HCT116 (cell line): Measurements from ENCODE around the gene IPCEF1. TPM values are rescaled to one million over a fixed set of nuclear protein-coding genes. Genes with fewer than 3 reads are reported as not detected.
"Not testable (repeated sequence)": the region's sequence is repeated elsewhere in the genome, so short reads cannot be mapped to it uniquely, and the experiment has no call there.

Experiments
- ATAC-seq: fragments of 200-7000 bp; cut with Tn5 transposase; 2 replicates; pipeline ENCODE4 v1.9.1; 2020; ENCODE audit warnings: mild to moderate bottlenecking, moderate library complexity
- BruUV-seq: library from RNA; stranded (reverse); fragments of 400-500 nt; replicated peaks from 2 replicates; lab custom pipeline; 2021; lab: Mats Ljungman, UMichigan
- CTCF ChIA-PET: fragments of 300-600 bp; sonication (Branson Sonifier 250); formaldehyde crosslinking; loops from one replicate; lab custom pipeline; 2021; ENCODE audit warnings: antibody characterized with exemption; lab: Charles Lee
- POLR2A ChIA-PET: fragments of 300-600, 350-600 bp; sonication (Branson Sonifier 250); formaldehyde crosslinking; loops from one replicate; lab custom pipeline; 2021; ENCODE audit warnings: antibody characterized with exemption; lab: Charles Lee
- RAD21 ChIA-PET, 2 experiments: fragments of 300-600 bp; sonication (Branson Sonifier 250); formaldehyde crosslinking; loops; one replicate each; lab custom pipeline; 2023; ENCODE audit warnings: low total read pairs in 2 of 2; ENCODE audit not compliant: uncharacterized antibody in 2 of 2, unreplicated experiment in 2 of 2, low non-redundant PET in 1 of 2; lab: Charles Lee
- DNase-seq: peaks from one replicate; pipeline ENCODE4 v3.0.0-alpha.2; 2010; ENCODE audit warnings: low read depth, low spot score
- H2AFZ ChIP-seq: fragments of 200-600 bp; shearing (Covaris generic), sonication (generic); 2 replicates; pipeline ENCODE4 v1.6.1; 2017; ENCODE audit warnings: low read depth, mixed run types, mixed read lengths, antibody characterized with exemption, low read length; ENCODE audit not compliant: poor library complexity, severe bottlenecking
- H3K27ac ChIP-seq: 2 replicates; pipeline ENCODE4 v1.5.1; 2012; ENCODE audit warnings: low read depth, low read length
- H3K27me3 ChIP-seq: fragments of 200-600 bp; sonication (generic); 2 replicates; pipeline ENCODE4 v1.6.1; 2016; ENCODE audit warnings: mixed run types, low read length, mixed read lengths; ENCODE audit not compliant: insufficient read depth
- H3K36me3 ChIP-seq, 2 experiments: fragments of 200-500 bp in 1 of 2; fragments of 200-600 bp in 1 of 2; sonication (Bioruptor generic) in 1 of 2; sonication (generic) in 1 of 2; 2 replicates each; pipeline versions ENCODE4 v1.5.1 to v1.6.1; 2014 to 2016; ENCODE audit warnings: low read length in 2 of 2, inconsistent platforms in 1 of 2, mixed read lengths in 1 of 2, mixed run types in 1 of 2; ENCODE audit not compliant: insufficient read depth in 2 of 2, control insufficient read depth in 1 of 2
- H3K4me1 ChIP-seq, 2 experiments: fragments of 200-600 bp in 1 of 2; sonication (generic) in 1 of 2; 2 replicates each; pipeline versions ENCODE4 v1.5.1 to v1.6.1; 2012 to 2017; ENCODE audit warnings: low read length in 2 of 2, inconsistent platforms in 1 of 2, mild to moderate bottlenecking in 1 of 2, mixed read lengths in 1 of 2, mixed run types in 1 of 2, moderate library complexity in 1 of 2; ENCODE audit not compliant: insufficient read depth in 2 of 2, control insufficient read depth in 1 of 2
- H3K4me2 ChIP-seq: fragments of 200-600 bp; sonication (generic); 2 replicates; pipeline ENCODE4 v1.6.1; 2017; ENCODE audit warnings: mixed run types, low read length, mixed read lengths
- H3K4me3 ChIP-seq, 2 experiments: fragments of 200-600 bp in 1 of 2; sonication (generic) in 1 of 2; replicated peaks in 1 of 2; 2 replicates each; pipeline ENCODE4 v1.5.1; 2011 to 2016; ENCODE audit warnings: low read length in 2 of 2, control low read depth in 1 of 2, low read depth in 1 of 2, mild to moderate bottlenecking in 1 of 2, mixed read lengths in 1 of 2, mixed run types in 1 of 2
- H3K79me2 ChIP-seq: fragments of 200-600 bp; sonication (generic); 2 replicates; pipeline ENCODE4 v1.6.1; 2017; ENCODE audit warnings: mild to moderate bottlenecking, mixed run types, low read length, moderate library complexity, mixed read lengths; ENCODE audit not compliant: insufficient read depth
- H3K9ac ChIP-seq: fragments of 200-600 bp; sonication (generic); 2 replicates; pipeline ENCODE4 v1.6.1; 2016; ENCODE audit warnings: low read length, mixed read lengths
- H3K9me2 ChIP-seq: fragments of 200-600 bp; sonication (generic), shearing (Covaris generic); 2 replicates; pipeline ENCODE4 v1.6.1; 2017; ENCODE audit warnings: mixed run types, mild to moderate bottlenecking, moderate library complexity; ENCODE audit not compliant: insufficient read depth
- H3K9me3 ChIP-seq, 2 experiments: fragments of 200-500 bp in 1 of 2; fragments of 200-600 bp in 1 of 2; sonication (Bioruptor generic) in 1 of 2; sonication (generic) in 1 of 2; 2 replicates each; pipeline ENCODE4 v1.6.1; 2014 to 2017; ENCODE audit warnings: low read length in 2 of 2, mixed read lengths in 2 of 2, inconsistent platforms in 1 of 2, low read depth in 1 of 2, mild to moderate bottlenecking in 1 of 2, mixed run types in 1 of 2, moderate library complexity in 1 of 2; ENCODE audit not compliant: control insufficient read depth in 1 of 2, insufficient read depth in 1 of 2
- H4K20me1 ChIP-seq: fragments of 200-600 bp; sonication (generic), shearing (Covaris generic); 2 replicates; pipeline ENCODE4 v1.6.1; 2017; ENCODE audit warnings: mixed run types, mild to moderate bottlenecking, moderate library complexity; ENCODE audit not compliant: insufficient read depth
- ATF3 ChIP-seq: IDR thresholded peaks from 2 replicates; pipeline ENCODE4 v1.6.1; 2012
- CBX3 ChIP-seq: IDR thresholded peaks from 2 replicates; pipeline ENCODE4 v1.6.1; 2012; ENCODE audit warnings: low read depth
- EZH2 ChIP-seq: fragments of 200-600 bp; sonication (generic); IDR thresholded peaks from 2 replicates; pipeline ENCODE4 v1.6.1; 2017; ENCODE audit warnings: antibody characterized with exemption, mixed run types
- FOSL1 ChIP-seq: IDR thresholded peaks from 2 replicates; pipeline ENCODE4 v1.6.1; 2012; ENCODE audit warnings: low read depth
- POLR2A ChIP-seq: IDR thresholded peaks from 2 replicates; pipeline ENCODE4 v1.7.0; 2011; ENCODE audit warnings: borderline replicate concordance; ENCODE audit not compliant: insufficient read depth, insufficient read length; ENCODE audit errors: extremely low read depth
- POLR2AphosphoS5 ChIP-seq: IDR thresholded peaks from 2 replicates; pipeline ENCODE4 v1.6.1; 2011; ENCODE audit warnings: mild to moderate bottlenecking, low read depth, low read length, moderate library complexity
- SP1 ChIP-seq: IDR thresholded peaks from 2 replicates; pipeline ENCODE4 v1.6.1; 2012; ENCODE audit warnings: low read depth
- SRF ChIP-seq: IDR thresholded peaks from 2 replicates; pipeline ENCODE4 v1.6.1; 2012; ENCODE audit warnings: low read depth
- TCF7L2 ChIP-seq: IDR thresholded peaks from 2 replicates; pipeline ENCODE4 v1.7.0; 2011; ENCODE audit warnings: borderline replicate concordance, inconsistent platforms; ENCODE audit not compliant: insufficient read depth, insufficient read length; ENCODE audit errors: extremely low read depth
- YY1 ChIP-seq: IDR thresholded peaks from 2 replicates; pipeline ENCODE4 v1.6.1; 2011; ENCODE audit warnings: low read length, low read depth, moderate library complexity, mild to moderate bottlenecking; ENCODE audit not compliant: insufficient replicate concordance; ENCODE audit errors: extremely low read depth
- ZBTB33 ChIP-seq: IDR thresholded peaks from 2 replicates; pipeline ENCODE4 v1.6.1; 2011; ENCODE audit warnings: mild to moderate bottlenecking, low read length, moderate library complexity; ENCODE audit not compliant: insufficient replicate concordance; ENCODE audit errors: extremely low read depth
- ZNF274 ChIP-seq: fragments of 200-500 bp; sonication (Bioruptor generic); IDR thresholded peaks from 2 replicates; pipeline ENCODE4 v1.6.1; 2014; ENCODE audit warnings: mild to moderate bottlenecking, low read depth, low read length, inconsistent platforms
- intact Hi-C: fragments of 100-400 bp; cut with micrococcal nuclease; formaldehyde crosslinking; loops from 2 replicates; pipeline ENCODE4 v1.10.0; 2022
- total RNA-seq: library from RNA; stranded (reverse); gene quantifications from one replicate; pipeline ENCODE4 v1.2.1, GENCODE V29; 2021; ENCODE audit not compliant: unreplicated experiment

Gene IPCEF1
- total RNA-seq, 1 experiment from 2014 or later, result 0.32 TPM

GRCh38 chr6:154201688-154202087 is 154.9 kb downstream of the IPCEF1 start:
- BruUV-seq, CTCF ChIA-PET, RAD21 ChIA-PET: not testable (repeated sequence)

GRCh38 chr6:154197196-154197860 is 159.3 kb downstream of the IPCEF1 start:
- intact Hi-C loops, result no loop called here
- Histone ChIP-seq H3K9me3 (no peaks in the 10 kb centered on the region), H3K27me3 (no peaks in the 10 kb centered on the region), H3K4me1 (no peaks in the 10 kb centered on the region), H2AFZ (no peak overlapping the region), H3K36me3 (no peaks in the 10 kb centered on the region), H4K20me1 (no peaks in the 10 kb centered on the region), H3K79me2 (no peaks in the 10 kb centered on the region), H3K9ac (no peak overlapping the region), H3K9me2 (no peaks in the 10 kb centered on the region), H3K4me3 (no peak overlapping the region), H3K27ac (no peak overlapping the region), H3K4me2 (no peak overlapping the region)
- CTCF ChIA-PET, result no interaction called here
- POLR2A ChIA-PET, result no interaction called here
- ATAC-seq (no peak), DNase-seq (no peak)
- RAD21 ChIA-PET, result no interaction called here
- BruUV-seq, result no TSS peak
- no peak for TF ChIP-seq CBX3
- no peak for TF ChIP-seq EZH2
- no peak for TF ChIP-seq SP1
- TF ChIP-seq POLR2AphosphoS5, result no peak
- no peak for TF ChIP-seq ZNF274
- TF ChIP-seq FOSL1, result no peak
- TF ChIP-seq YY1, result no peak
- TF ChIP-seq POLR2A, result no peak
- no peak for TF ChIP-seq SRF
- no peak for TF ChIP-seq ZBTB33
- no peak for TF ChIP-seq TCF7L2
- no peak for TF ChIP-seq ATF3

More at GRCh38 chr6:154201688-154202087, 154.9 kb downstream of the IPCEF1 start:
- H3K9me3 ChIP-seq, H3K4me1 ChIP-seq, H3K36me3 ChIP-seq, H3K79me2 ChIP-seq, H2AFZ ChIP-seq, DNase-seq, H3K9me2 ChIP-seq, H3K9ac ChIP-seq, H3K27ac ChIP-seq, ATAC-seq, H3K27me3 ChIP-seq, H3K4me2 ChIP-seq, intact Hi-C loops, H3K4me3 ChIP-seq, H4K20me1 ChIP-seq, POLR2A ChIA-PET: not testable (repeated sequence)
